HepG2 (cell line): ENCODE results near the gene IBTK. TPM values are rescaled to one million over a fixed set of nuclear protein-coding genes. Genes with fewer than 3 reads are reported as not detected.

Experiments
- ATAC-seq: fragments of 200-7000 bp; cut with Tn5 transposase; 3 replicates; pipeline ENCODE4 v1.9.1; 2020; ENCODE audit warnings: mild to moderate bottlenecking, moderate library complexity
- BruUV-seq: library from RNA; stranded (reverse); fragments of 400-500 nt; replicated peaks from 2 replicates; lab custom pipeline; 2021; lab: Mats Ljungman, UMichigan
- CTCF ChIA-PET: fragments of 300-600 bp; formaldehyde crosslinking; extraction: SDS; loops from one replicate; lab custom pipeline; 2021; ENCODE audit warnings: low total read pairs, inconsistent platforms, low intra/inter-chr PET ratio; lab: Yijun Ruan, JAX
- POLR2A ChIA-PET: fragments of 350-600 bp; sonication (Branson Sonifier 250); formaldehyde crosslinking; loops from one replicate; lab custom pipeline; 2020; ENCODE audit warnings: antibody characterized with exemption, inconsistent platforms; lab: Yijun Ruan, JAX
- DNase-seq: peaks from one replicate; pipeline ENCODE4 v3.0.0-alpha.2; 2015; ENCODE audit warnings: low spot score
- FAIRE-seq: peaks from 3 replicates; lab custom pipeline; 2011; peaks lifted over from hg19 to GRCh38; lab: Jason Lieb, UNC
- H2AFZ ChIP-seq: one replicate; pipeline ENCODE4 v1.6.1; 2011; ENCODE audit warnings: low read length, inconsistent platforms
- H3K27ac ChIP-seq: fragments of 300-600 bp; 3 replicates; pipeline ENCODE4 v1.8.0; 2011; ENCODE audit warnings: mixed run types, mild to moderate bottlenecking, mixed read lengths, low read length, inconsistent platforms; ENCODE audit not compliant: insufficient read depth; ENCODE audit errors: extremely low read length
- H3K27me3 ChIP-seq, 2 experiments: fragments of 200-600 bp in 1 of 2; 2 replicates in 1 of 2; 3 replicates in 1 of 2; pipeline versions ENCODE4 v1.6.0 to v1.8.0; 2011; ENCODE audit warnings: low read length in 2 of 2, mild to moderate bottlenecking in 2 of 2, moderate library complexity in 2 of 2, inconsistent platforms in 1 of 2; ENCODE audit not compliant: insufficient read depth in 2 of 2, control insufficient read depth in 1 of 2
- H3K36me3 ChIP-seq, 2 experiments: fragments of 200-600 bp in 1 of 2; replicated peaks in 1 of 2; 2 replicates in 1 of 2; 3 replicates in 1 of 2; pipeline versions ENCODE4 v1.5.1 to v1.8.0; 2011; ENCODE audit warnings: low read length in 2 of 2, inconsistent platforms in 1 of 2; ENCODE audit not compliant: insufficient read depth in 2 of 2, control insufficient read depth in 1 of 2
- H3K4me1 ChIP-seq: 2 replicates; pipeline ENCODE4 v1.5.1; 2012; ENCODE audit warnings: low read length, inconsistent platforms; ENCODE audit not compliant: insufficient read depth
- H3K4me2 ChIP-seq: 2 replicates; pipeline ENCODE4 v1.6.0; 2011; ENCODE audit warnings: low read depth, low read length, inconsistent platforms
- H3K4me3 ChIP-seq, 3 experiments: fragments of 200-600 bp in 1 of 3; sonication (generic), shearing (Covaris generic) in 1 of 3; replicated peaks in 1 of 3; 2 replicates each; pipeline ENCODE4 v1.5.1; 2011 to 2016; ENCODE audit warnings: low read length in 3 of 3, inconsistent platforms in 2 of 3, low read depth in 2 of 3, mild to moderate bottlenecking in 2 of 3, control low read depth in 1 of 3, mixed read lengths in 1 of 3; ENCODE audit not compliant: insufficient read depth in 1 of 3
- H3K79me2 ChIP-seq: one replicate; pipeline ENCODE4 v1.6.1; 2011; ENCODE audit warnings: low read length, inconsistent platforms; ENCODE audit not compliant: insufficient read depth
- H3K9ac ChIP-seq: 2 replicates; pipeline ENCODE4 v1.6.0; 2011; ENCODE audit warnings: mild to moderate bottlenecking, low read depth, low read length, inconsistent platforms; ENCODE audit not compliant: insufficient read depth
- H3K9me3 ChIP-seq: 2 replicates; pipeline ENCODE4 v1.5.1; 2012; ENCODE audit warnings: mild to moderate bottlenecking, low read length
- H4K20me1 ChIP-seq: 2 replicates; pipeline ENCODE4 v1.6.0; 2011; ENCODE audit warnings: inconsistent platforms, mild to moderate bottlenecking, low read length, moderate library complexity; ENCODE audit not compliant: insufficient read depth
- ATF7 ChIP-seq, 2 experiments: fragments of 450-650 bp in 1 of 2; sonication (generic) in 1 of 2; formaldehyde crosslinking in 1 of 2; IDR thresholded peaks; 2 replicates each; pipeline versions ENCODE4 v1.4.0 to v1.6.1; 2016 to 2020; ENCODE audit warnings: antibody characterized with exemption in 1 of 2, mild to moderate bottlenecking in 1 of 2, missing genetic modification reagents in 1 of 2
- DNMT3B ChIP-seq: conservative IDR thresholded peaks from 2 replicates; pipeline ENCODE4 v1.6.1; 2016; ENCODE audit warnings: missing biosample characterization, control low read depth
- HIVEP1 ChIP-seq: sonication (generic); formaldehyde crosslinking; IDR thresholded peaks from 2 replicates; pipeline ENCODE4 v1.4.0; 2020; ENCODE audit warnings: mild to moderate bottlenecking, missing genetic modification reagents
- JUNB ChIP-seq: sonication (generic); formaldehyde crosslinking; IDR thresholded peaks from 2 replicates; pipeline ENCODE4 v1.8.0; 2022; ENCODE audit warnings: missing genetic modification reagents, mild to moderate bottlenecking, borderline replicate concordance
- MEF2D ChIP-seq: sonication (generic); formaldehyde crosslinking; IDR thresholded peaks from 2 replicates; pipeline ENCODE4 v1.5.1; 2020; ENCODE audit warnings: mild to moderate bottlenecking, missing genetic modification reagents
- RFXANK ChIP-seq: IDR thresholded peaks from 2 replicates; pipeline ENCODE4 v1.6.1; 2016
- STAG1 ChIP-seq: sonication (generic); formaldehyde crosslinking; IDR thresholded peaks from 2 replicates; pipeline ENCODE4 v1.4.0; 2020; ENCODE audit warnings: missing genetic modification reagents
- TBX3 ChIP-seq: fragments of 450-650 bp; IDR thresholded peaks from 2 replicates; pipeline ENCODE4 v1.6.1; 2017; ENCODE audit warnings: antibody characterized with exemption, mild to moderate bottlenecking, inconsistent platforms, borderline replicate concordance
- ZMYM2 ChIP-seq: sonication (generic); formaldehyde crosslinking; IDR thresholded peaks from 2 replicates; pipeline ENCODE4 v1.8.0; 2022; ENCODE audit warnings: mild to moderate bottlenecking, missing genetic modification reagents
- ZNF282 ChIP-seq: fragments of 450-650 bp; IDR thresholded peaks from 2 replicates; pipeline ENCODE4 v1.6.1; 2018; ENCODE audit not compliant: partially characterized antibody
- ZNF749 ChIP-seq: sonication (generic); formaldehyde crosslinking; IDR thresholded peaks from 2 replicates; pipeline ENCODE4 v1.8.0; 2022; ENCODE audit warnings: mild to moderate bottlenecking, missing genetic modification reagents, moderate library complexity, borderline replicate concordance
- WGBS: methylation state at CpG from one replicate; pipeline ENCODE4 v1.1.6; 2017; ENCODE audit warnings: low lambda C conversion rate; 5-methylcytosine and 5-hydroxymethylcytosine counted together
- in situ Hi-C: cut with HindIII; loops from 2 replicates; pipeline ENCODE4 v1.10.0; 2017; ENCODE audit warnings: low pct_unique_long_range_greater_than_20kb; ENCODE audit not compliant: extremely low pct_ligation_motif_present
- intact Hi-C: fragments of 100-400 bp; cut with micrococcal nuclease; formaldehyde crosslinking; loops from one replicate; pipeline ENCODE4 v1.10.0; 2022; ENCODE audit not compliant: unreplicated experiment
- polyA plus RNA-seq, 8 experiments: library from polyadenylated mRNA; depleted of rRNA in 3 of 8; stranded (reverse) in 7 of 8; unstranded in 1 of 8; fragments of >200 nt; fragmentation: Illumina TruSeq in 4 of 8; extraction: Trizol in 4 of 8; gene quantifications; 2 replicates each; pipeline versions ENCODE4 v1.2.1 to v1.2.3, GENCODE V29; 2011 to 2016; ENCODE audit warnings: low read depth in 4 of 8, missing spikeins in 1 of 8, mixed read lengths in 1 of 8; ENCODE audit not compliant: insufficient read depth in 1 of 8
- total RNA-seq, 5 experiments: library from RNA; depleted of rRNA; stranded (reverse); fragments of >200 nt; fragmentation: Illumina TruSeq; extraction: Trizol; gene quantifications; 2 replicates each; pipeline ENCODE4 v1.2.3, GENCODE V29; 2016; ENCODE audit warnings: low read depth in 1 of 5
- TF ChIP-seq, protein P1 (sequence below), 2 experiments: fragments of 450-650 bp in 1 of 2; sonication (generic) in 1 of 2; formaldehyde crosslinking in 1 of 2; IDR thresholded peaks; 2 replicates each; pipeline versions ENCODE4 v1.6.1 to v1.8.0; 2016 to 2022; ENCODE audit warnings: antibody characterized with exemption in 1 of 2, mild to moderate bottlenecking in 1 of 2, missing genetic modification reagents in 1 of 2
- TF ChIP-seq, protein P2 (sequence below): sonication (generic); formaldehyde crosslinking; IDR thresholded peaks from 2 replicates; pipeline ENCODE4 v1.4.0; 2020; ENCODE audit warnings: missing genetic modification reagents
- TF ChIP-seq, protein P3 (sequence below): sonication (generic); formaldehyde crosslinking; IDR thresholded peaks from 2 replicates; pipeline ENCODE4 v1.4.0; 2020; ENCODE audit warnings: low read depth, mild to moderate bottlenecking, missing genetic modification reagents

The IBTK gene
- total and polyA plus RNA-seq, 2 of the 13 experiments (the other 11 are each of a cell fraction or from before 2014, with no cell fraction given), result 23.8 to 60.0 TPM

DNA sequence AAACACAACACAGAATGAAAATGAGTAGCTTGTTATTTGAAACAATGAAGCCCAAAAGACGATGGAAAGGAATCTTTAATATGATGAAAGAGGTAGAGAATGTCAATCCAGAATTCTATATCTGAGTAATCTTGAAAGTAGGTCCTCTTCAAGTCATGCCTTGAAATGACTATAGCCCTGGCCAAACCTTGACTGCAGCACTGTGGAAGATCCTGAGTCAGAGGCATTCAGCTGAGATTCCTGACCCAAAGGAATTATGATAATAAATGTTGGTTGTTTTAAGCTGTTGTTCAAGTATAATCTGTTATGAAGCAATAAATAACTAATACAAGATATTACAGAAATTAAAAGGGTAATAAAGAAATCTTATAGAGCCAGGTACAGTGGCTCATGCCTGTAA is 64.8 kb downstream of the IBTK start:
- no TSS peak for BruUV-seq
- CTCF ChIA-PET, result no interaction called here
- 100% methylated on average over 1 of the region's 1 CpG for WGBS
- TF ChIP-seq ZNF749 (CRISPR knock-in tag) (no peak), ZMYM2 (CRISPR knock-in tag) (no peak), JUNB (no peak), STAG1 (CRISPR knock-in tag) (no peak), MEF2D (no peak), ZNF282 (no peak), DNMT3B (CRISPR knock-in tag) (no peak), TBX3 (no peak), RFXANK (CRISPR knock-in tag) (no peak), ATF7 (IDR thresholded peaks at IDR 0.05) (no peak), ATF7 (CRISPR knock-in tag; IDR thresholded peaks at IDR 0.05) (no peak), HIVEP1 (no peak)
- TF ChIP-seq, protein P1, sequence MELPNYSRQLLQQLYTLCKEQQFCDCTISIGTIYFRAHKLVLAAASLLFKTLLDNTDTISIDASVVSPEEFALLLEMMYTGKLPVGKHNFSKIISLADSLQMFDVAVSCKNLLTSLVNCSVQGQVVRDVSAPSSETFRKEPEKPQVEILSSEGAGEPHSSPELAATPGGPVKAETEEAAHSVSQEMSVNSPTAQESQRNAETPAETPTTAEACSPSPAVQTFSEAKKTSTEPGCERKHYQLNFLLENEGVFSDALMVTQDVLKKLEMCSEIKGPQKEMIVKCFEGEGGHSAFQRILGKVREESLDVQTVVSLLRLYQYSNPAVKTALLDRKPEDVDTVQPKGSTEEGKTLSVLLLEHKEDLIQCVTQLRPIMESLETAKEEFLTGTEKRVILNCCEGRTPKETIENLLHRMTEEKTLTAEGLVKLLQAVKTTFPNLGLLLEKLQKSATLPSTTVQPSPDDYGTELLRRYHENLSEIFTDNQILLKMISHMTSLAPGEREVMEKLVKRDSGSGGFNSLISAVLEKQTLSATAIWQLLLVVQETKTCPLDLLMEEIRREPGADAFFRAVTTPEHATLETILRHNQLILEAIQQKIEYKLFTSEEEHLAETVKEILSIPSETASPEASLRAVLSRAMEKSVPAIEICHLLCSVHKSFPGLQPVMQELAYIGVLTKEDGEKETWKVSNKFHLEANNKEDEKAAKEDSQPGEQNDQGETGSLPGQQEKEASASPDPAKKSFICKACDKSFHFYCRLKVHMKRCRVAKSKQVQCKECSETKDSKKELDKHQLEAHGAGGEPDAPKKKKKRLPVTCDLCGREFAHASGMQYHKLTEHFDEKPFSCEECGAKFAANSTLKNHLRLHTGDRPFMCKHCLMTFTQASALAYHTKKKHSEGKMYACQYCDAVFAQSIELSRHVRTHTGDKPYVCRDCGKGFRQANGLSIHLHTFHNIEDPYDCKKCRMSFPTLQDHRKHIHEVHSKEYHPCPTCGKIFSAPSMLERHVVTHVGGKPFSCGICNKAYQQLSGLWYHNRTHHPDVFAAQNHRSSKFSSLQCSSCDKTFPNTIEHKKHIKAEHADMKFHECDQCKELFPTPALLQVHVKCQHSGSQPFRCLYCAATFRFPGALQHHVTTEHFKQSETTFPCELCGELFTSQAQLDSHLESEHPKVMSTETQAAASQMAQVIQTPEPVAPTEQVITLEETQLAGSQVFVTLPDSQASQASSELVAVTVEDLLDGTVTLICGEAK (IDR thresholded peaks at IDR 0.05), result no peak
- TF ChIP-seq, protein P1 (CRISPR knock-in tag; IDR thresholded peaks at IDR 0.05), result no peak
- TF ChIP-seq, protein P2, sequence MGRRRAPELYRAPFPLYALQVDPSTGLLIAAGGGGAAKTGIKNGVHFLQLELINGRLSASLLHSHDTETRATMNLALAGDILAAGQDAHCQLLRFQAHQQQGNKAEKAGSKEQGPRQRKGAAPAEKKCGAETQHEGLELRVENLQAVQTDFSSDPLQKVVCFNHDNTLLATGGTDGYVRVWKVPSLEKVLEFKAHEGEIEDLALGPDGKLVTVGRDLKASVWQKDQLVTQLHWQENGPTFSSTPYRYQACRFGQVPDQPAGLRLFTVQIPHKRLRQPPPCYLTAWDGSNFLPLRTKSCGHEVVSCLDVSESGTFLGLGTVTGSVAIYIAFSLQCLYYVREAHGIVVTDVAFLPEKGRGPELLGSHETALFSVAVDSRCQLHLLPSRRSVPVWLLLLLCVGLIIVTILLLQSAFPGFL, result no peak
- TF ChIP-seq, protein P3, sequence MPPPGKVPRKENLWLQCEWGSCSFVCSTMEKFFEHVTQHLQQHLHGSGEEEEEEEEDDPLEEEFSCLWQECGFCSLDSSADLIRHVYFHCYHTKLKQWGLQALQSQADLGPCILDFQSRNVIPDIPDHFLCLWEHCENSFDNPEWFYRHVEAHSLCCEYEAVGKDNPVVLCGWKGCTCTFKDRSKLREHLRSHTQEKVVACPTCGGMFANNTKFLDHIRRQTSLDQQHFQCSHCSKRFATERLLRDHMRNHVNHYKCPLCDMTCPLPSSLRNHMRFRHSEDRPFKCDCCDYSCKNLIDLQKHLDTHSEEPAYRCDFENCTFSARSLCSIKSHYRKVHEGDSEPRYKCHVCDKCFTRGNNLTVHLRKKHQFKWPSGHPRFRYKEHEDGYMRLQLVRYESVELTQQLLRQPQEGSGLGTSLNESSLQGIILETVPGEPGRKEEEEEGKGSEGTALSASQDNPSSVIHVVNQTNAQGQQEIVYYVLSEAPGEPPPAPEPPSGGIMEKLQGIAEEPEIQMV (CRISPR knock-in tag), result no peak

More for the DNA sequence above, 64.8 kb downstream of the IBTK start:
- Histone ChIP-seq H3K4me1 (no peaks in the 10 kb centered on the region), H2AFZ (no peak overlapping the region), H3K4me3 (no peak overlapping the region), H3K27me3 (no peaks in the 10 kb centered on the region), H3K27ac (no peak overlapping the region), H3K4me2 (no peak overlapping the region), H3K79me2 (no peaks in the 10 kb centered on the region), H4K20me1 (no peaks in the 10 kb centered on the region), H3K36me3 (peaks cover 6 to 68% of the 10 kb centered on the region in 2 experiments), H3K9ac (no peak overlapping the region), H3K9me3 (no peaks in the 10 kb centered on the region)
- FAIRE-seq, result no peak
- in situ Hi-C loops, result no loop called here
- intact Hi-C loops, result no loop called here
- no peak for ATAC-seq
- DNase-seq, result no peak
- POLR2A ChIA-PET, result no interaction called here
